ENCODE data around the gene OPHN1. TPM values are rescaled to one million over a fixed set of nuclear protein-coding genes. Genes with fewer than 3 reads are reported as not detected.

Gene OPHN1
- total RNA-seq, 4 donors from 2014 or later, result 5.1 to 11.2 (median 8.0) TPM

DNA sequence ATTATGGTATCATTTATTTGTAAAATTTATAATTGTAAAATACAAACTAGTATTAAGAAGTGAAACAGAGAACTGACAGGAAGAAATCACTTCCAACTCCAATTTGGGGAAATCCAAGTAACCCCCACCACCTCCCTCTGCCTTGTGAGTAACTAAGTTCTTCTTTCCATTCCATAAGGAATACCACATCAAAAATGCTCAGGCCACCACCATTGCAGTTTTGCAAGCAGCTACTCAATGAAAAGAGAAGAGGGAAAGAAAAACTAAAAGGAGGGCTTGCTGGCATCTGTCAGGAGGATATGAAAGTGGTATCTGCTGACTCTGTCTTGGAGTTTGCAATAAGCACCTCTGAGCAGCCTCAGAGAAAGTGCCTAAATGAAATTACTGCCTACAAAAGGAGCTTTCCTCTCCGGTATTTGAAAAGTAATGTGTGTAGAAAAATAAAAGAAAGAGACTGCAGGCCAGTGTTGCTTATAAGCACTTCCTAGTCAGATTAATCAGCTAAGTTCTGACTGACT is 228.7 kb downstream of the OPHN1 start:
- H3K27me3 ChIP-seq, result no peaks in the 10 kb centered on the region
- peaks cover 0 to 9% (median 4%) of the 10 kb centered on the region in 4 donors for H3K36me3 ChIP-seq
- no peak for DNase-seq (ENCODE audit: extremely low spot score)
- TF ChIP-seq EP300 (IDR thresholded peaks at IDR 0.05) (no peak), POLR2A (IDR thresholded peaks at IDR 0.05; ENCODE audit: low read depth) (no peak), POLR2AphosphoS5 (IDR thresholded peaks at IDR 0.05) (no peak)
- TF ChIP-seq, protein P1, sequence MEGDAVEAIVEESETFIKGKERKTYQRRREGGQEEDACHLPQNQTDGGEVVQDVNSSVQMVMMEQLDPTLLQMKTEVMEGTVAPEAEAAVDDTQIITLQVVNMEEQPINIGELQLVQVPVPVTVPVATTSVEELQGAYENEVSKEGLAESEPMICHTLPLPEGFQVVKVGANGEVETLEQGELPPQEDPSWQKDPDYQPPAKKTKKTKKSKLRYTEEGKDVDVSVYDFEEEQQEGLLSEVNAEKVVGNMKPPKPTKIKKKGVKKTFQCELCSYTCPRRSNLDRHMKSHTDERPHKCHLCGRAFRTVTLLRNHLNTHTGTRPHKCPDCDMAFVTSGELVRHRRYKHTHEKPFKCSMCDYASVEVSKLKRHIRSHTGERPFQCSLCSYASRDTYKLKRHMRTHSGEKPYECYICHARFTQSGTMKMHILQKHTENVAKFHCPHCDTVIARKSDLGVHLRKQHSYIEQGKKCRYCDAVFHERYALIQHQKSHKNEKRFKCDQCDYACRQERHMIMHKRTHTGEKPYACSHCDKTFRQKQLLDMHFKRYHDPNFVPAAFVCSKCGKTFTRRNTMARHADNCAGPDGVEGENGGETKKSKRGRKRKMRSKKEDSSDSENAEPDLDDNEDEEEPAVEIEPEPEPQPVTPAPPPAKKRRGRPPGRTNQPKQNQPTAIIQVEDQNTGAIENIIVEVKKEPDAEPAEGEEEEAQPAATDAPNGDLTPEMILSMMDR (IDR thresholded peaks at IDR 0.05), result no peak
- no peaks in the 10 kb centered on the region for H3K9me3 ChIP-seq
- no peaks in the 10 kb centered on the region for H3K4me1 ChIP-seq
- no peak overlapping the region for H3K4me3 ChIP-seq
- WGBS, result 72% methylated on average over 1 of the region's 1 CpG
- intact Hi-C loops (cut with DNase I), result no loop called here
- H3K27ac ChIP-seq (replicated peaks in 1 of 4), result no peak overlapping the region

DNA sequence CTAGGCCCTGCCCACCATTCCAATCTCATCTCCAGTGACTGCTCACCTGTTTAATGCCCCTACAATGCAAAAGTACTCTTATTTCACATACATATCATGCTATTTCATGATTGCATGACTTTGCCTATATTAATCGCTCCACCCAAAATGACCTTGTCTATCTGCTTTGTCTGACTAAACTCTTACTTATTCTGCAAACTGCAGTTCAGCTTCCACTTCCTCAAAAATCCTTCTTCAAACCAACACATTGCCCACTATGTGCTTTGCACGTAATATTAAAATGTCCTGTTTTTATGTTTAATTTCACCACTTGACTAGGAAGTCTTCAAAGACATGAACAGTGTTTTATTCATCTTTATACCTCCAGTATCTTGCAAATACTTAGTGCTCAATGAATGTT is 229.6 kb downstream of the OPHN1 start:
- no peaks in the 10 kb centered on the region for H3K27me3 ChIP-seq
- intact Hi-C loops (cut with DNase I), result no loop called here
- no peak for TF ChIP-seq POLR2AphosphoS5 (IDR thresholded peaks at IDR 0.05)
- H3K36me3 ChIP-seq, result peaks cover 0 to 5% (median 1%) of the 10 kb centered on the region in 4 donors
- H3K4me1 ChIP-seq, result no peaks in the 10 kb centered on the region
- no peak overlapping the region for H3K4me3 ChIP-seq
- WGBS, result 91% methylated on average over 2 of the region's 2 CpGs
- DNase-seq (ENCODE audit: extremely low spot score), result no peak
- H3K9me3 ChIP-seq, result no peaks in the 10 kb centered on the region
- H3K27ac ChIP-seq (replicated peaks in 1 of 4), result no peak overlapping the region

DNA sequence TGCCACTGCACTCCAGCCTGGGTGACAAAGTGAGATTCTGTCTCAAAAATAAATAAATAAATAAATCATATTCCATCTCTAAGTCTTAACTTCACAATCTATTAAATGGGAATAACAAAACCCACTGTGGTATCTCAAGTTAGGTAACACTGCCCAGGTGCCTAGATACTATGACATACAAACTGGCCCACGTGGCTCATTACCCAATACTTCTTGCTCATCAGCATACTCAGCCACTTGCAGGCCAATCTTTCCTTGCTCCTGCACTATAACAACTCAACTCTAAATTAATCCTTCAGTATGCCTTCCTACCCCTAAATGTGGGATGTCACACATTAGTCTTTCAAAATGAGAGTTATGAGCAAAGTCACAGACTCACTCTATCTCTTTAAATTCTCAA is 230.1 kb downstream of the OPHN1 start:
- TF ChIP-seq, protein P1 (IDR thresholded peaks at IDR 0.05), result no peak
- no peak for TF ChIP-seq EP300 (IDR thresholded peaks at IDR 0.05)
- no peak for TF ChIP-seq POLR2A (IDR thresholded peaks at IDR 0.05; ENCODE audit: low read depth)
- no peak for TF ChIP-seq POLR2AphosphoS5 (IDR thresholded peaks at IDR 0.05)
- Histone ChIP-seq H3K36me3 (peaks cover 0 to 5% (median 1%) of the 10 kb centered on the region in 4 donors), H3K9me3 (no peaks in the 10 kb centered on the region), H3K4me3 (no peak overlapping the region), H3K27me3 (no peaks in the 10 kb centered on the region), H3K27ac (replicated peaks in 1 of 4) (no peak overlapping the region), H3K4me1 (no peaks in the 10 kb centered on the region)
- DNase-seq (ENCODE audit: extremely low spot score), result no peak
- intact Hi-C loops (cut with DNase I), result no loop called here
- 52% methylated on average over 1 of the region's 1 CpG for WGBS

DNA sequence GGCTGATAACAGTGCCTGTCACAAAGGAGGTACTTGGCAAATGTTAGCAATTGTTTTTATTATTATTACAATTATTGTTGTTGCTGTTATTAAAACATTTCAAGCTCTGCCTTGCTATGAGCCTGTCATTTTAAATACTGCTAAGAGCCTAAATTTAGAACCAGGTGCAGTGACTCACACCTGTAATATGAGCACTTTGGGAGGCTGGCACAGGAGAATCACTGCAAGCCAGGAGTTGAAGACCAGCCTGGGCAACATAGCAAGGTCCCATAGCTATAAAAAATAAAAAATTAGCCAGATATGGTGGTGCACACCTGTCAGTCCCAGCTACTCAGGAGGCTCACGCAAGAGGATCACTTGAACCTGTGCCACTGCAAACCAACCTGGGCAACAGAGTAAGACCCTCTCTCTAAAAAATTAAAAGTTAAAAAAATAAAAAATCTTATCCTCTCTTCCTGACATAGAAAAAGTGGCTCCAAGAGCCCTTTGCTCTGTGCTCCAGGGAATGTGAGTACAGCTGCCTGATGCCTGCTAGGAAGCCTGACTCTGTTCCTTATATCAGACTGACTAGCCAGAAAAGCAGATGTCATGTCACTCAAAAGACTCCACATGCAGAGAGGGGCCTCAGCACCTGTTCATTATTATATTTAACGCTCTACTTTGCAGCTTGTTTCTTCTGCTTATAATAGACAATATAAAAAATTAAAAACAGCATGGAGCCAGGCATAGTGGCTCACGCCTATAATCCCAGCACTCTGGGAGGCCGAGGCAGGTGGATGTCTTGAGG is 234.0 kb downstream of the OPHN1 start:
- no peak for TF ChIP-seq POLR2AphosphoS5 (IDR thresholded peaks at IDR 0.05)
- TF ChIP-seq EP300 (IDR thresholded peaks at IDR 0.05), result no peak
- TF ChIP-seq, protein P1 (IDR thresholded peaks at IDR 0.05), result no peak
- TF ChIP-seq POLR2A (IDR thresholded peaks at IDR 0.05; ENCODE audit: low read depth), result no peak
- Histone ChIP-seq H3K36me3 (peaks cover 0 to 12% (median 0%) of the 10 kb centered on the region in 4 donors), H3K4me3 (no peak overlapping the region), H3K27ac (replicated peaks in 1 of 4) (no peak overlapping the region), H3K4me1 (no peaks in the 10 kb centered on the region), H3K9me3 (no peaks in the 10 kb centered on the region), H3K27me3 (no peaks in the 10 kb centered on the region)
- no peak for DNase-seq (ENCODE audit: extremely low spot score)
- intact Hi-C loops (cut with DNase I), result loop anchor here (10.0 kb wide), 1 partner anchor 1086 kb away; no protein-coding TSS in a partner anchor
- 79% methylated on average over 4 of the region's 4 CpGs for WGBS

DNA sequence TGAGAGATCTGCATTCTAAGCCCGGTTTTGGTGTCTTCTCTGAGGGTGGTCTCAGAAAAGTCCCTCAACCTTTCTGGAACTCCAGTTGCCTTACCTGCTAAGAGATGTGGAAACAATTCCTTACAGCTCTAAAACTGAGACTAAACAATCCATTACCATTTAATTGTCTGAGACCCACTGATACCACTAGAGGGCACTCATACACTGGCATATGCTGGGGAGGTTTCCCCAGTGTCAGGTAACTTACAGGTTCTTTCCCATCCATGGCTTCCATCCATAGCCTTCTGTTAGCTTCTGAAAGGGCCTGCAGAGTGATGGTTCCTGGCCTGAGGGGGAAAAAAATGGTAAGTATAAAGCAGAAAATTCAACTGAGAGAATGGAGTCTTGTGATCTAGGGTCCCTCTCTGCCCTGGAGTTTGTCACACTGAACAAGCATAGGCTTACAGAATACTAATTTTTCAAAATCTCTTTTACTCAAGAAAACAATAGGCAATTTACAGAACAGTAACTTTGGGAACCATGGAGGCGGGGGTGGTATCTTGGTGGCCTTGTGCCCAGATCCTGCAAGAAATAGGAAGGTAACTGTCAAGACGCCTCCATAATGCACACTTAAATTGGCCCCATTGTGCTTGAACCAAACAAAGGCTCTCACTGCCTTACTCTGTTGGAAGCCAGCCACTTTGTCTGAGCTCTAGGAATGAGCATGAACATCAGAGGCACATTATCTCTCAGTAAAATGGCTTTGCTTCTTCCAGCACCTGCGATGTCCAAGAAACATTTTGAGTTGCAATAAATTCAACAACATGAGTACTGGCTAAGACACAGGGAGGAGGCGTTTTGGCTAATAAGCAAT is 236.1 kb downstream of the OPHN1 start:
- DNase-seq (ENCODE audit: extremely low spot score), result no peak
- peaks cover 0 to 12% (median 0%) of the 10 kb centered on the region in 4 donors for H3K36me3 ChIP-seq
- H3K4me1 ChIP-seq, result no peaks in the 10 kb centered on the region
- H3K27ac ChIP-seq (replicated peaks in 1 of 4), result no peak overlapping the region
- WGBS, result 48% methylated on average over 5 of the region's 5 CpGs
- no peaks in the 10 kb centered on the region for H3K27me3 ChIP-seq
- intact Hi-C loops (cut with DNase I), result loop anchor here (2.0 to 10.0 kb wide), 2 partner anchors 266 to 1088 kb away; no protein-coding TSS in a partner anchor
- no peak overlapping the region for H3K4me3 ChIP-seq
- TF ChIP-seq POLR2A (IDR thresholded peaks at IDR 0.05; ENCODE audit: low read depth) (no peak), POLR2AphosphoS5 (IDR thresholded peaks at IDR 0.05) (no peak), EP300 (IDR thresholded peaks at IDR 0.05) (no peak)
- TF ChIP-seq, protein P1 (IDR thresholded peaks at IDR 0.05), result peak; percentile 54 to 64 (median 60)
- H3K9me3 ChIP-seq, result no peaks in the 10 kb centered on the region
